ENCODE measurements around the gene POFUT1. TPM values are rescaled to one million over a fixed set of nuclear protein-coding genes. Genes with fewer than 3 reads are reported as not detected.

POFUT1 gene
- total RNA-seq, 1 donor from 2014 or later: 60.6 TPM

DNA sequence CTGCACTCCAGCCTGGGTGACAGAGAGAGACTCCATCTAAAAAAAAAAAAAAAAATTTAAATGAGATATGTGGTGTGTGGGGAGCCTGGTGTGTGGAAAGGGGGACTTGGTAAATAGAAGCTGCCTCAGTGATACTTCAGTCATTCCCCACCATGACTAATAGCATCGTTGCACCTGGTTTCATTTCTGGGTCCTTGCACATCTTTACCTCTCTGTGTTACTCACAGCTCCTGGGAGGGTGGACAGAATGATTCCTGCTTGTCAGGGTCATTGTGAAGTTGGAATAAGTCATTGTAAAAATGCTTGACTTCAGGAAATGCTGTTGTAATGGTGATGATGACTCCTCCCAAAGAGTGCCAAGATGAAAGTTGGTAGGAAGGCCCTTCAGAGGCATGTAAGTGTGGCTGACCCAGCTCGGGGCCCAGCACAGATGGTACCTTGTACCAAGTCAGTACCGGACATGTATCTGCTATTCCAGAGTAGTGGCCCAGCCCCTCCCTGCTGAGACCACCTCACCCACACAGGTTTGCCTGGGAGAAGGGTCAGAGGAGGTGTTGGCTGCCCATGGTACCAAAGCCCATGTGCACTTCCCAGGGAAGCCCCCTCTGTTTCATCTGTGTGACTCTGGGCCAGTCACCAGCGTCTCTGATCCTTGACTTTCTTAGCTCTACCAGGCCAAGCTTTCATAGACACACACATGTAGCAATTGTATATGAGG, 48.6 kb upstream of the POFUT1 start:
- H3K4me3 Mint-ChIP-seq (ENCODE audit: unreplicated experiment): no peak overlapping the region
- H3K27me3 Mint-ChIP-seq (ENCODE audit: low read depth, unreplicated experiment): no peaks in the 10 kb centered on the region
- Histone ChIP-seq H3K4me1 (ENCODE audit: insufficient read depth, low read length) (peaks cover 11% of the 10 kb centered on the region), H3K4me2 (ENCODE audit: low read length) (no peak overlapping the region), H2AFZ (ENCODE audit: low read depth, low read length) (no peak overlapping the region), H3K79me2 (ENCODE audit: insufficient read depth, low read length) (no peaks in the 10 kb centered on the region), H3K27ac (ENCODE audit: low read depth, low read length) (no peak overlapping the region), H3K4me3 (ENCODE audit: insufficient read depth, low read depth, low read length) (no peak overlapping the region), H3K9me3 (ENCODE audit: insufficient read depth, low read depth, low read length) (no peaks in the 10 kb centered on the region), H4K20me1 (ENCODE audit: insufficient read depth, low read length) (peaks cover 8% of the 10 kb centered on the region), H3K27me3 (ENCODE audit: insufficient read depth, low read length) (no peaks in the 10 kb centered on the region), H3K9ac (ENCODE audit: low read length) (no peak overlapping the region), H3K36me3 (ENCODE audit: insufficient read depth, low read length) (peaks cover 30% of the 10 kb centered on the region)
- peaks cover 25% of the 10 kb centered on the region for H3K36me3 Mint-ChIP-seq (ENCODE audit: low read depth, unreplicated experiment)
- no peaks in the 10 kb centered on the region for H3K9me3 Mint-ChIP-seq (ENCODE audit: unreplicated experiment)
- no peak for FAIRE-seq
- H3K4me1 Mint-ChIP-seq (ENCODE audit: low read depth, unreplicated experiment): peaks cover 12% of the 10 kb centered on the region
- TF ChIP-seq, protein P1, sequence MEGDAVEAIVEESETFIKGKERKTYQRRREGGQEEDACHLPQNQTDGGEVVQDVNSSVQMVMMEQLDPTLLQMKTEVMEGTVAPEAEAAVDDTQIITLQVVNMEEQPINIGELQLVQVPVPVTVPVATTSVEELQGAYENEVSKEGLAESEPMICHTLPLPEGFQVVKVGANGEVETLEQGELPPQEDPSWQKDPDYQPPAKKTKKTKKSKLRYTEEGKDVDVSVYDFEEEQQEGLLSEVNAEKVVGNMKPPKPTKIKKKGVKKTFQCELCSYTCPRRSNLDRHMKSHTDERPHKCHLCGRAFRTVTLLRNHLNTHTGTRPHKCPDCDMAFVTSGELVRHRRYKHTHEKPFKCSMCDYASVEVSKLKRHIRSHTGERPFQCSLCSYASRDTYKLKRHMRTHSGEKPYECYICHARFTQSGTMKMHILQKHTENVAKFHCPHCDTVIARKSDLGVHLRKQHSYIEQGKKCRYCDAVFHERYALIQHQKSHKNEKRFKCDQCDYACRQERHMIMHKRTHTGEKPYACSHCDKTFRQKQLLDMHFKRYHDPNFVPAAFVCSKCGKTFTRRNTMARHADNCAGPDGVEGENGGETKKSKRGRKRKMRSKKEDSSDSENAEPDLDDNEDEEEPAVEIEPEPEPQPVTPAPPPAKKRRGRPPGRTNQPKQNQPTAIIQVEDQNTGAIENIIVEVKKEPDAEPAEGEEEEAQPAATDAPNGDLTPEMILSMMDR (IDR thresholded peaks at IDR 0.05; ENCODE audit: insufficient read depth, low read depth, low read length): no peak
- no peak for TF ChIP-seq EZH2 (IDR thresholded peaks at IDR 0.05; ENCODE audit: insufficient read depth, low read length)
- no peak overlapping the region for H3K27ac Mint-ChIP-seq (ENCODE audit: unreplicated experiment)
- no peak for DNase-seq (ENCODE audit: low read depth)

DNA sequence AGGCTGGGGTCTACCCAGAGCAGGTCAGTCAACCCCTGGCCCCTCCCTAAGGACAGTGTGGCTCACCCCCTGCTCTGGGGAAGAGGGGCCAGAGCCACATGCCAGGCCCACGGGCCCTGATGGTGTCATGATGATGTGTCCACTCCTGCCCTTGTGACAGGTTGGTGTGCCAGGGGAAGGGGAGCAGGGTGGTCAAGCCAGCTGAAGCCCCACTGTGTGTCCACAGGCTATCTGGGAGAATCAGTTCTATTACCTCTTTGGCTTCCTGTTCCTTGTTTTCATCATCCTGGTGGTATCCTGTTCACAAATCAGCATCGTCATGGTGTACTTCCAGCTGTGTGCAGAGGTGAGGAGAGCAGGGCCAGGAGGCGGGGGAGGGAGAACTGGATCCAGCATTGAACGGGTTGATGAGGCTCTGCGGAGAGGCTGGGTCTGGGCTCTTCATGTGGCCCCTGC, 47.9 kb upstream of the POFUT1 start:
- Mint-ChIP-seq H3K36me3 (ENCODE audit: low read depth, unreplicated experiment) (peaks cover 25% of the 10 kb centered on the region), H3K4me1 (ENCODE audit: low read depth, unreplicated experiment) (peaks cover 10% of the 10 kb centered on the region), H3K9me3 (ENCODE audit: unreplicated experiment) (no peaks in the 10 kb centered on the region), H3K27ac (ENCODE audit: unreplicated experiment) (no peak overlapping the region), H3K27me3 (ENCODE audit: low read depth, unreplicated experiment) (no peaks in the 10 kb centered on the region), H3K4me3 (ENCODE audit: unreplicated experiment) (no peak overlapping the region)
- FAIRE-seq (no peak), DNase-seq (ENCODE audit: low read depth) (no peak)
- peaks cover 8% of the 10 kb centered on the region for H4K20me1 ChIP-seq (ENCODE audit: insufficient read depth, low read length)
- peaks cover 9% of the 10 kb centered on the region for H3K4me1 ChIP-seq (ENCODE audit: insufficient read depth, low read length)
- H3K4me2 ChIP-seq (ENCODE audit: low read length): no peak overlapping the region
- no peak overlapping the region for H3K9ac ChIP-seq (ENCODE audit: low read length)
- TF ChIP-seq, protein P1 (IDR thresholded peaks at IDR 0.05; ENCODE audit: insufficient read depth, low read depth, low read length): no peak
- TF ChIP-seq EZH2 (IDR thresholded peaks at IDR 0.05; ENCODE audit: insufficient read depth, low read length): no peak
- no peaks in the 10 kb centered on the region for H3K79me2 ChIP-seq (ENCODE audit: insufficient read depth, low read length)
- H3K27ac ChIP-seq (ENCODE audit: low read depth, low read length): no peak overlapping the region
- H2AFZ ChIP-seq (ENCODE audit: low read depth, low read length): no peak overlapping the region
- H3K36me3 ChIP-seq (ENCODE audit: insufficient read depth, low read length): peaks cover 27% of the 10 kb centered on the region
- H3K27me3 ChIP-seq (ENCODE audit: insufficient read depth, low read length): no peaks in the 10 kb centered on the region
- H3K4me3 ChIP-seq (ENCODE audit: insufficient read depth, low read depth, low read length): no peak overlapping the region
- H3K9me3 ChIP-seq (ENCODE audit: insufficient read depth, low read depth, low read length): no peaks in the 10 kb centered on the region

- H3K4me1 ChIP-seq (ENCODE audit: insufficient read depth, low read length): peaks cover 3% of the 10 kb centered on the region
- H3K4me2 ChIP-seq (ENCODE audit: low read length): no peak overlapping the region
- Mint-ChIP-seq H3K4me1 (ENCODE audit: low read depth, unreplicated experiment) (peaks cover 5% of the 10 kb centered on the region), H3K9me3 (ENCODE audit: unreplicated experiment) (no peaks in the 10 kb centered on the region), H3K27me3 (ENCODE audit: low read depth, unreplicated experiment) (no peaks in the 10 kb centered on the region), H3K4me3 (ENCODE audit: unreplicated experiment) (no peak overlapping the region), H3K36me3 (ENCODE audit: low read depth, unreplicated experiment) (peaks cover 24% of the 10 kb centered on the region), H3K27ac (ENCODE audit: unreplicated experiment) (no peak overlapping the region)
- H2AFZ ChIP-seq (ENCODE audit: low read depth, low read length): no peak overlapping the region
- DNase-seq (ENCODE audit: low read depth) (no peak), FAIRE-seq (no peak)
- H3K9ac ChIP-seq (ENCODE audit: low read length): no peak overlapping the region
- TF ChIP-seq EZH2 (IDR thresholded peaks at IDR 0.05; ENCODE audit: insufficient read depth, low read length): no peak
- TF ChIP-seq, protein P1 (IDR thresholded peaks at IDR 0.05; ENCODE audit: insufficient read depth, low read depth, low read length): no peak
- H3K36me3 ChIP-seq (ENCODE audit: insufficient read depth, low read length): peaks cover 26% of the 10 kb centered on the region
- H4K20me1 ChIP-seq (ENCODE audit: insufficient read depth, low read length): peaks cover 4% of the 10 kb centered on the region
- no peaks in the 10 kb centered on the region for H3K9me3 ChIP-seq (ENCODE audit: insufficient read depth, low read depth, low read length)
- no peak overlapping the region for H3K27ac ChIP-seq (ENCODE audit: low read depth, low read length)
- H3K27me3 ChIP-seq (ENCODE audit: insufficient read depth, low read length): no peaks in the 10 kb centered on the region
- no peak overlapping the region for H3K4me3 ChIP-seq (ENCODE audit: insufficient read depth, low read depth, low read length)
- no peaks in the 10 kb centered on the region for H3K79me2 ChIP-seq (ENCODE audit: insufficient read depth, low read length)
Observed at GRCh38 chr20:32160341-32160740, 47.3 kb upstream of the POFUT1 start.

All from astrocyte (in vitro differentiated cells and primary cell).